Neural cell (in vitro differentiated cells): ENCODE results near the gene LUZP1. TPM values are rescaled to one million over a fixed set of nuclear protein-coding genes. Genes with fewer than 3 reads are reported as not detected.

Experiments used
- H2AFZ ChIP-seq: fragments of 200-600, 300-800 bp; sonication (generic), shearing (Covaris generic); 2 replicates; pipeline ENCODE4 v1.6.0; 2014; ENCODE audit warnings: low read depth, mild to moderate bottlenecking, antibody characterized with exemption, low read length, moderate library complexity
- H3F3A ChIP-seq: fragments of 200-600 bp; shearing (Covaris generic); 2 replicates; pipeline ENCODE4 v1.6.1; 2016; ENCODE audit warnings: mild to moderate bottlenecking, moderate library complexity, mixed read lengths, antibody characterized with exemption, low read length; ENCODE audit not compliant: insufficient read depth, poor library complexity, severe bottlenecking
- H3K27ac ChIP-seq: fragments of 200-600, 300-800 bp; sonication (generic), shearing (Covaris generic); 2 replicates; pipeline ENCODE4 v1.5.1; 2014; ENCODE audit warnings: mild to moderate bottlenecking, low read length, moderate library complexity
- H3K27me3 ChIP-seq: fragments of 300-800, 200-600 bp; sonication (generic), shearing (Covaris generic); 2 replicates; pipeline ENCODE4 v1.6.0; 2014; ENCODE audit warnings: mild to moderate bottlenecking, low read depth, low read length, moderate library complexity; ENCODE audit not compliant: insufficient read depth
- H3K36me3 ChIP-seq: fragments of 300-800, 200-600 bp; sonication (generic), shearing (Covaris generic); 2 replicates; pipeline ENCODE4 v1.5.1; 2014; ENCODE audit warnings: mild to moderate bottlenecking, antibody characterized with exemption, low read length, moderate library complexity; ENCODE audit not compliant: insufficient read depth
- H3K4me2 ChIP-seq: fragments of 300-800, 200-600 bp; sonication (generic), shearing (Covaris generic); 2 replicates; pipeline ENCODE4 v1.6.0; 2014; ENCODE audit warnings: mild to moderate bottlenecking, low read length
- H3K4me3 ChIP-seq: fragments of 300-800, 200-600 bp; sonication (generic), shearing (Covaris generic); 2 replicates; pipeline ENCODE4 v1.5.1; 2014; ENCODE audit warnings: mild to moderate bottlenecking, low read length, moderate library complexity
- H3K79me2 ChIP-seq: fragments of 200-600 bp; shearing (Covaris generic); replicated peaks from 2 replicates; pipeline ENCODE4 v1.6.0; 2014; ENCODE audit warnings: mild to moderate bottlenecking, low read length, moderate library complexity; ENCODE audit not compliant: insufficient read depth
- H3K9ac ChIP-seq: fragments of 300-800, 200-600 bp; sonication (generic), shearing (Covaris generic); 2 replicates; pipeline ENCODE4 v1.6.1; 2016; ENCODE audit warnings: mild to moderate bottlenecking, low read length, mixed read lengths
- H3K9me2 ChIP-seq: fragments of 200-600 bp; shearing (Covaris generic); 2 replicates; pipeline ENCODE4 v1.6.1; 2016; ENCODE audit warnings: mild to moderate bottlenecking, low read length, mixed read lengths; ENCODE audit not compliant: insufficient read depth
- H3K9me3 ChIP-seq: fragments of 200-600, 300-800 bp; sonication (generic), shearing (Covaris generic); 2 replicates; pipeline ENCODE4 v1.6.1; 2016; ENCODE audit warnings: mild to moderate bottlenecking, mixed run types, low read length, moderate library complexity, mixed read lengths
- H4K20me1 ChIP-seq: fragments of 200-600 bp; shearing (Covaris generic); 2 replicates; pipeline ENCODE4 v1.6.1; 2016; ENCODE audit warnings: mild to moderate bottlenecking, mixed run types; ENCODE audit not compliant: insufficient read depth
- EP300 ChIP-seq: fragments of 450-650 bp; conservative IDR thresholded peaks from 2 replicates; pipeline ENCODE4 v1.6.1; 2014; ENCODE audit warnings: antibody characterized with exemption, mild to moderate bottlenecking, moderate library complexity; ENCODE audit not compliant: poor library complexity, severe bottlenecking
- EZH2 ChIP-seq: fragments of 200-600, 300-800 bp; shearing (Covaris generic), sonication (generic); IDR thresholded peaks from 2 replicates; pipeline ENCODE4 v1.6.1; 2014; ENCODE audit warnings: antibody characterized with exemption, low read length, borderline replicate concordance, mild to moderate bottlenecking; ENCODE audit not compliant: insufficient read depth, poor library complexity, severe bottlenecking
- MXI1 ChIP-seq: fragments of 450-650 bp; conservative IDR thresholded peaks from 2 replicates; pipeline ENCODE4 v1.6.1; 2014; ENCODE audit warnings: antibody characterized with exemption, mild to moderate bottlenecking; ENCODE audit not compliant: poor library complexity, severe bottlenecking
- POLR2AphosphoS5 ChIP-seq: IDR thresholded peaks from 2 replicates; pipeline ENCODE4 v1.6.1; 2012
- RAD21 ChIP-seq: fragments of 450-650 bp; conservative IDR thresholded peaks from 2 replicates; pipeline ENCODE4 v1.6.1; 2014; ENCODE audit warnings: antibody characterized with exemption, mild to moderate bottlenecking, moderate library complexity
- SMC3 ChIP-seq: fragments of 450-650 bp; conservative IDR thresholded peaks from 2 replicates; pipeline ENCODE4 v1.6.1; 2014; ENCODE audit warnings: antibody characterized with exemption, mild to moderate bottlenecking, moderate library complexity; ENCODE audit not compliant: poor library complexity
- TAF1 ChIP-seq: IDR thresholded peaks from 2 replicates; pipeline ENCODE4 v1.6.1; 2012; ENCODE audit warnings: low read depth
- polyA plus RNA-seq: library from polyadenylated mRNA; depleted of rRNA; stranded (reverse); fragments of >200 nt; gene quantifications from 2 replicates; pipeline ENCODE4 v1.2.3, GENCODE V29; 2014
- TF ChIP-seq, protein P1 (sequence below): IDR thresholded peaks from 2 replicates; pipeline ENCODE4 v1.6.1; 2012; ENCODE audit warnings: borderline replicate concordance
- TF ChIP-seq, protein P2 (sequence below): fragments of 450-650 bp; IDR thresholded peaks from 2 replicates; pipeline ENCODE4 v1.5.1; 2014; ENCODE audit warnings: antibody characterized with exemption, mild to moderate bottlenecking, moderate library complexity; ENCODE audit not compliant: poor library complexity, severe bottlenecking

Gene LUZP1
- polyA plus RNA-seq, 1 donor from 2014 or later: 2.3 TPM

GRCh38 chr1:23110391-23110790 lies 58.3 kb downstream of the LUZP1 start:
- no peaks in the 10 kb centered on the region for H4K20me1 ChIP-seq
- no peaks in the 10 kb centered on the region for H3K36me3 ChIP-seq
- TF ChIP-seq MXI1: no peak
- no peak for TF ChIP-seq EP300
- no peak for TF ChIP-seq EZH2
- TF ChIP-seq POLR2AphosphoS5: no peak
- TF ChIP-seq TAF1: no peak
- TF ChIP-seq, protein P1, sequence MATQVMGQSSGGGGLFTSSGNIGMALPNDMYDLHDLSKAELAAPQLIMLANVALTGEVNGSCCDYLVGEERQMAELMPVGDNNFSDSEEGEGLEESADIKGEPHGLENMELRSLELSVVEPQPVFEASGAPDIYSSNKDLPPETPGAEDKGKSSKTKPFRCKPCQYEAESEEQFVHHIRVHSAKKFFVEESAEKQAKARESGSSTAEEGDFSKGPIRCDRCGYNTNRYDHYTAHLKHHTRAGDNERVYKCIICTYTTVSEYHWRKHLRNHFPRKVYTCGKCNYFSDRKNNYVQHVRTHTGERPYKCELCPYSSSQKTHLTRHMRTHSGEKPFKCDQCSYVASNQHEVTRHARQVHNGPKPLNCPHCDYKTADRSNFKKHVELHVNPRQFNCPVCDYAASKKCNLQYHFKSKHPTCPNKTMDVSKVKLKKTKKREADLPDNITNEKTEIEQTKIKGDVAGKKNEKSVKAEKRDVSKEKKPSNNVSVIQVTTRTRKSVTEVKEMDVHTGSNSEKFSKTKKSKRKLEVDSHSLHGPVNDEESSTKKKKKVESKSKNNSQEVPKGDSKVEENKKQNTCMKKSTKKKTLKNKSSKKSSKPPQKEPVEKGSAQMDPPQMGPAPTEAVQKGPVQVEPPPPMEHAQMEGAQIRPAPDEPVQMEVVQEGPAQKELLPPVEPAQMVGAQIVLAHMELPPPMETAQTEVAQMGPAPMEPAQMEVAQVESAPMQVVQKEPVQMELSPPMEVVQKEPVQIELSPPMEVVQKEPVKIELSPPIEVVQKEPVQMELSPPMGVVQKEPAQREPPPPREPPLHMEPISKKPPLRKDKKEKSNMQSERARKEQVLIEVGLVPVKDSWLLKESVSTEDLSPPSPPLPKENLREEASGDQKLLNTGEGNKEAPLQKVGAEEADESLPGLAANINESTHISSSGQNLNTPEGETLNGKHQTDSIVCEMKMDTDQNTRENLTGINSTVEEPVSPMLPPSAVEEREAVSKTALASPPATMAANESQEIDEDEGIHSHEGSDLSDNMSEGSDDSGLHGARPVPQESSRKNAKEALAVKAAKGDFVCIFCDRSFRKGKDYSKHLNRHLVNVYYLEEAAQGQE: no peak
- TF ChIP-seq SMC3: no peak
- TF ChIP-seq, protein P2, sequence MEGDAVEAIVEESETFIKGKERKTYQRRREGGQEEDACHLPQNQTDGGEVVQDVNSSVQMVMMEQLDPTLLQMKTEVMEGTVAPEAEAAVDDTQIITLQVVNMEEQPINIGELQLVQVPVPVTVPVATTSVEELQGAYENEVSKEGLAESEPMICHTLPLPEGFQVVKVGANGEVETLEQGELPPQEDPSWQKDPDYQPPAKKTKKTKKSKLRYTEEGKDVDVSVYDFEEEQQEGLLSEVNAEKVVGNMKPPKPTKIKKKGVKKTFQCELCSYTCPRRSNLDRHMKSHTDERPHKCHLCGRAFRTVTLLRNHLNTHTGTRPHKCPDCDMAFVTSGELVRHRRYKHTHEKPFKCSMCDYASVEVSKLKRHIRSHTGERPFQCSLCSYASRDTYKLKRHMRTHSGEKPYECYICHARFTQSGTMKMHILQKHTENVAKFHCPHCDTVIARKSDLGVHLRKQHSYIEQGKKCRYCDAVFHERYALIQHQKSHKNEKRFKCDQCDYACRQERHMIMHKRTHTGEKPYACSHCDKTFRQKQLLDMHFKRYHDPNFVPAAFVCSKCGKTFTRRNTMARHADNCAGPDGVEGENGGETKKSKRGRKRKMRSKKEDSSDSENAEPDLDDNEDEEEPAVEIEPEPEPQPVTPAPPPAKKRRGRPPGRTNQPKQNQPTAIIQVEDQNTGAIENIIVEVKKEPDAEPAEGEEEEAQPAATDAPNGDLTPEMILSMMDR: no peak
- TF ChIP-seq RAD21: no peak

GRCh38 chr1:23108918-23109533 lies 59.6 kb downstream of the LUZP1 start:
- no peaks in the 10 kb centered on the region for H3K9me2 ChIP-seq
- H3K9me3 ChIP-seq: no peaks in the 10 kb centered on the region
- no peak for TF ChIP-seq SMC3
- H3K9ac ChIP-seq: no peak overlapping the region
- H4K20me1 ChIP-seq: no peaks in the 10 kb centered on the region
- H3K27ac ChIP-seq: no peak overlapping the region
- H3F3A ChIP-seq: no peaks in the 10 kb centered on the region
- H3K79me2 ChIP-seq: no peaks in the 10 kb centered on the region
- no peak overlapping the region for H2AFZ ChIP-seq
- no peaks in the 10 kb centered on the region for H3K27me3 ChIP-seq
- H3K36me3 ChIP-seq: no peaks in the 10 kb centered on the region
- H3K4me2 ChIP-seq: no peak overlapping the region
- no peak overlapping the region for H3K4me3 ChIP-seq

More at GRCh38 chr1:23110391-23110790, 58.3 kb downstream of the LUZP1 start:
- Histone ChIP-seq H3F3A (no peaks in the 10 kb centered on the region), H3K4me3 (no peak overlapping the region), H3K9ac (no peak overlapping the region), H3K79me2 (no peaks in the 10 kb centered on the region), H3K9me3 (no peaks in the 10 kb centered on the region), H3K9me2 (no peaks in the 10 kb centered on the region), H3K27ac (no peak overlapping the region), H3K4me2 (no peak overlapping the region), H3K27me3 (no peaks in the 10 kb centered on the region), H2AFZ (no peak overlapping the region)
